Heart right ventricle (tissue), 16 donors: Measurements from ENCODE around the gene MMP24. TPM values are rescaled to one million over a fixed set of nuclear protein-coding genes. Genes with fewer than 3 reads are reported as not detected.

Experiments
- ATAC-seq, 8 donors: fragments of 200-7000 bp; cut with Tn5 transposase; one replicate each; pipeline ENCODE4 v1.9.1; 2020; ENCODE audit warnings: mild to moderate bottlenecking in 8 of 8, moderate library complexity in 8 of 8, moderate number of reproducible peaks in 1 of 8
- DNase-seq, 2 donors: peaks; one replicate each; pipeline ENCODE4 v3.0.0-alpha.2; 2020
- H3K27ac ChIP-seq, 10 donors: fragments of 200-600 bp; sonication (generic) in 2 of 10; one replicate each; pipeline versions ENCODE4 v1.5.0 to v1.8.0; 2020 to 2022; ENCODE audit warnings: mild to moderate bottlenecking in 3 of 10
- H3K27me3 ChIP-seq, 7 donors: fragments of 200-600 bp; one replicate each; pipeline ENCODE4 v1.8.0; 2021 to 2022; ENCODE audit warnings: mild to moderate bottlenecking in 2 of 7
- H3K36me3 ChIP-seq, 9 donors: fragments of 200-600 bp; sonication (generic) in 1 of 9; one replicate each; pipeline versions ENCODE4 v1.5.0 to v1.8.0; 2020 to 2022; ENCODE audit warnings: mild to moderate bottlenecking in 2 of 9
- H3K4me1 ChIP-seq, 9 donors: fragments of 200-600 bp; sonication (generic) in 1 of 9; one replicate each; pipeline versions ENCODE4 v1.5.0 to v1.8.0; 2020 to 2022; ENCODE audit warnings: mild to moderate bottlenecking in 4 of 9
- H3K4me3 ChIP-seq, 10 donors: fragments of 200-600 bp; sonication (generic) in 2 of 10; one replicate each; pipeline versions ENCODE4 v1.5.0 to v1.8.0; 2020 to 2022; ENCODE audit warnings: mild to moderate bottlenecking in 7 of 10, moderate library complexity in 2 of 10
- H3K9me3 ChIP-seq, 11 donors: fragments of 200-600 bp in 10 of 11; sonication (generic) in 2 of 11; one replicate each; pipeline versions ENCODE4 v1.5.0 to v1.8.0; 2013 to 2022; ENCODE audit warnings: mild to moderate bottlenecking in 2 of 11, control low read depth in 1 of 11, moderate library complexity in 1 of 11
- WGBS, 2 donors: extraction: QIAGEN DNeasy Blood & Tissue Kit; methylation state at CpG; one replicate each; pipeline ENCODE4 v1.1.7; 2013; ENCODE audit warnings: inconsistent platforms in 1 of 2; 5-methylcytosine and 5-hydroxymethylcytosine counted together
- intact Hi-C, 10 donors: fragments of 100-400 bp; cut with DNase I; formaldehyde crosslinking; loops; one replicate each; pipeline versions ENCODE4 v1.11.1 to v1.14.2; 2022
- polyA plus RNA-seq, 2 donors: library from polyadenylated mRNA; stranded (reverse); fragments of 200-250 nt; gene quantifications; one replicate each; pipeline ENCODE4 v1.2.3, GENCODE V29; 2013
- total RNA-seq, 10 donors: library from RNA; stranded (reverse); fragmentation: NEBNext Ultra II Directional in 3 of 10; extraction: Animal tissue kit (Norgen Biotek cat#: 25700) in 3 of 10; gene quantifications; one replicate each; pipeline versions ENCODE4 v1.2.1 to v1.2.4, GENCODE V29; 2021 to 2023
- TF ChIP-seq, protein P1 (sequence below), 9 donors: fragments of 200-600 bp; sonication (generic) in 2 of 9; IDR thresholded peaks; one replicate each; pipeline versions ENCODE4 v1.5.0 to v1.8.0; 2021 to 2022; ENCODE audit warnings: antibody characterized with exemption in 9 of 9, mild to moderate bottlenecking in 5 of 9, moderate library complexity in 1 of 9
- donor health status: Arrhythmogenic right ventricular cardiomyopathy.
- donor health status: ischemic (EF 13 %, LVEDD 7.1; RV severe dilation, severe dysfunction).
- donor health status: healthy with polysubstance abuse.
- donor health status: DM: no; HTN: yes; CAD: no.
- donor health status: DM: no; HTN: no; CAD: no.
- donor health status: ischemic (EF 25% LVEDD 6.9; RV normal size, moderate dysfunction).
- donor health status: ischemic (EF 25% LVEDD 5.7; RV mildly dilated, moderate dysfunction).
- donor health status: healthy.
- donor health status: DM: yes; HTN: yes; CAD: no.
- donor health status: Ischemic cardiomyopathy.
- donor health status: ischemic (EF 35%, LVEDD 5.7; RV mildly dilated, moderate dysfunction).
- donor health status: nonischemic (EF 11% LVEDD 7.7; RV severe dilation, severe dysfunction).
- donor health status: DM: yes; HTN: yes; CAD: no.
- donor health status: PGD.
- donor health status: ischemic (EF 29% LVEDD 5.4; RV normal size, mild dysfunction).
- donor health status: nonischemic (EF 23%, LVEDD 6.1; RV moderate dilation, normal function).

Gene MMP24
- total and polyA plus RNA-seq, 12 donors, result 0.09 to 1.2 (median 0.22) TPM; not detected in 1

- Histone ChIP-seq H3K27ac (no peak overlapping the region), H3K4me3 (no peak overlapping the region), H3K9me3 (peaks cover 0 to 3% (median 0%) of the 10 kb centered on the region in 11 donors), H3K27me3 (no peaks in the 10 kb centered on the region), H3K4me1 (peaks cover 0 to 8% (median 0%) of the 10 kb centered on the region in 9 donors), H3K36me3 (peaks cover 0 to 28% (median 0%) of the 10 kb centered on the region in 9 donors)
- ATAC-seq (no peak), DNase-seq (no peak)
- TF ChIP-seq, protein P1, sequence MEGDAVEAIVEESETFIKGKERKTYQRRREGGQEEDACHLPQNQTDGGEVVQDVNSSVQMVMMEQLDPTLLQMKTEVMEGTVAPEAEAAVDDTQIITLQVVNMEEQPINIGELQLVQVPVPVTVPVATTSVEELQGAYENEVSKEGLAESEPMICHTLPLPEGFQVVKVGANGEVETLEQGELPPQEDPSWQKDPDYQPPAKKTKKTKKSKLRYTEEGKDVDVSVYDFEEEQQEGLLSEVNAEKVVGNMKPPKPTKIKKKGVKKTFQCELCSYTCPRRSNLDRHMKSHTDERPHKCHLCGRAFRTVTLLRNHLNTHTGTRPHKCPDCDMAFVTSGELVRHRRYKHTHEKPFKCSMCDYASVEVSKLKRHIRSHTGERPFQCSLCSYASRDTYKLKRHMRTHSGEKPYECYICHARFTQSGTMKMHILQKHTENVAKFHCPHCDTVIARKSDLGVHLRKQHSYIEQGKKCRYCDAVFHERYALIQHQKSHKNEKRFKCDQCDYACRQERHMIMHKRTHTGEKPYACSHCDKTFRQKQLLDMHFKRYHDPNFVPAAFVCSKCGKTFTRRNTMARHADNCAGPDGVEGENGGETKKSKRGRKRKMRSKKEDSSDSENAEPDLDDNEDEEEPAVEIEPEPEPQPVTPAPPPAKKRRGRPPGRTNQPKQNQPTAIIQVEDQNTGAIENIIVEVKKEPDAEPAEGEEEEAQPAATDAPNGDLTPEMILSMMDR (IDR thresholded peaks at IDR 0.05), result no peak
- intact Hi-C loops, result no loop called here
Observed at GRCh38 chr20:35237486-35237885, 11.0 kb downstream of the MMP24 start.

DNA sequence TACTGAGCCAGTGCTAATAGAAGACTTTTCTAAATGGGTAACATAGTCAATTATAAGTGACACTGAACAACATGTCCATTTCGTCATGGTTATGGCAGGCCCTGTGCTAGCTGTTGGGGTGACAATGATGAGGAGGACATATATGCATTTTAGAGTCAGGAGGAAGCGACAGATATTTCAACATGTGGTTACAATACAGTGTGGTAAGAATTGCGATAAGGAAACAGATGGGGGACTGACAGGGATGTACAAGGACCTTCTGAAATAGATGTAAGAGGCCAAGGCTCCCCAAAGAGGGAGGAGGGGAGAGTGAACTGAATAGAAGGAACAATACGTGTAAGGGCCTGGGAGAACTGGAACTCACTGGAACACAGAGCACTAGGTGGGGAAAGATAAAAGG lies 11.7 kb downstream of the MMP24 start:
- 86 to 96% methylated on average over 4 of the region's 4 CpGs for WGBS, 2 donors

DNA sequence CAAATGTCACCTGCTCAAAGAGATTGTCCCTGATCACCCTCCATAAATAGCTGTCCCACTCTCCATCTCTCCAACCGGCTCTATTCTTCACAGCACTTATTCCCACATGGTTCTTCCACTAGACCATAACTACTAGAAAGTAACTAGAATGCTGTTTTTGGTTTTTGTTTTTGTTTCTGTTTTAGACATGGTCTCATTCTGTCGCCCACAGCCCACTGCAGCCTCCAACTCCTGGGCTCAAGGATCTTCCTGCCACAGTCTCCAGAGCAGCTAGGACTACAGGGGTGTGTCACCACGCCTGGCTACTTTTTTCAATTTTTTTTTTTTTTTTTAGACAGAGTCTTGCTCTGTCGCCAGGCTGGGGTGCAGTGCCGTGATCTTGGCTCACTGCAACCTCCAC lies 12.2 kb downstream of the MMP24 start:
- H3K36me3 ChIP-seq, result peaks cover 0 to 28% (median 0%) of the 10 kb centered on the region in 9 donors
- H3K27me3 ChIP-seq, result no peaks in the 10 kb centered on the region
- peaks cover 0 to 3% (median 0%) of the 10 kb centered on the region in 11 donors for H3K9me3 ChIP-seq
- no peak overlapping the region for H3K27ac ChIP-seq
- TF ChIP-seq, protein P1 (IDR thresholded peaks at IDR 0.05), result no peak
- DNase-seq, result no peak
- peaks cover 0 to 8% (median 0%) of the 10 kb centered on the region in 9 donors for H3K4me1 ChIP-seq
- ATAC-seq, result no peak
- H3K4me3 ChIP-seq, result no peak overlapping the region
- 89 to 90% methylated on average over 5 of the region's 5 CpGs for WGBS, 2 donors
- intact Hi-C loops, result no loop called here

More for the DNA sequence above, 11.7 kb downstream of the MMP24 start:
- Histone ChIP-seq H3K9me3 (peaks cover 0 to 3% (median 0%) of the 10 kb centered on the region in 11 donors), H3K27ac (no peak overlapping the region), H3K36me3 (peaks cover 0 to 28% (median 0%) of the 10 kb centered on the region in 9 donors), H3K4me3 (no peak overlapping the region), H3K27me3 (no peaks in the 10 kb centered on the region), H3K4me1 (peaks cover 0 to 8% (median 0%) of the 10 kb centered on the region in 9 donors)
- no peak for DNase-seq
- no peak for ATAC-seq
- TF ChIP-seq, protein P1 (IDR thresholded peaks at IDR 0.05), result no peak
- intact Hi-C loops, result no loop called here

- Histone ChIP-seq H3K27me3 (no peaks in the 10 kb centered on the region), H3K27ac (no peak overlapping the region)
- WGBS, 2 donors, result 63 to 71% methylated on average over 5 of the region's 5 CpGs
Observed at GRCh38 chr20:35240083-35240810, 13.8 kb downstream of the MMP24 start.

More at GRCh38 chr20:35240083-35240810, 13.8 kb downstream of the MMP24 start:
- Histone ChIP-seq H3K36me3 (peaks cover 0 to 16% (median 0%) of the 10 kb centered on the region in 9 donors), H3K4me1 (peaks cover 0 to 8% (median 0%) of the 10 kb centered on the region in 9 donors), H3K9me3 (peaks cover 0 to 3% (median 0%) of the 10 kb centered on the region in 11 donors), H3K4me3 (no peak overlapping the region)
- no peak for ATAC-seq
- TF ChIP-seq, protein P1 (IDR thresholded peaks at IDR 0.05), result no peak
- no peak for DNase-seq
- intact Hi-C loops, result no loop called here
